Measurements from ENCODE around the gene PDE6A.

The PDE6A gene

DNA sequence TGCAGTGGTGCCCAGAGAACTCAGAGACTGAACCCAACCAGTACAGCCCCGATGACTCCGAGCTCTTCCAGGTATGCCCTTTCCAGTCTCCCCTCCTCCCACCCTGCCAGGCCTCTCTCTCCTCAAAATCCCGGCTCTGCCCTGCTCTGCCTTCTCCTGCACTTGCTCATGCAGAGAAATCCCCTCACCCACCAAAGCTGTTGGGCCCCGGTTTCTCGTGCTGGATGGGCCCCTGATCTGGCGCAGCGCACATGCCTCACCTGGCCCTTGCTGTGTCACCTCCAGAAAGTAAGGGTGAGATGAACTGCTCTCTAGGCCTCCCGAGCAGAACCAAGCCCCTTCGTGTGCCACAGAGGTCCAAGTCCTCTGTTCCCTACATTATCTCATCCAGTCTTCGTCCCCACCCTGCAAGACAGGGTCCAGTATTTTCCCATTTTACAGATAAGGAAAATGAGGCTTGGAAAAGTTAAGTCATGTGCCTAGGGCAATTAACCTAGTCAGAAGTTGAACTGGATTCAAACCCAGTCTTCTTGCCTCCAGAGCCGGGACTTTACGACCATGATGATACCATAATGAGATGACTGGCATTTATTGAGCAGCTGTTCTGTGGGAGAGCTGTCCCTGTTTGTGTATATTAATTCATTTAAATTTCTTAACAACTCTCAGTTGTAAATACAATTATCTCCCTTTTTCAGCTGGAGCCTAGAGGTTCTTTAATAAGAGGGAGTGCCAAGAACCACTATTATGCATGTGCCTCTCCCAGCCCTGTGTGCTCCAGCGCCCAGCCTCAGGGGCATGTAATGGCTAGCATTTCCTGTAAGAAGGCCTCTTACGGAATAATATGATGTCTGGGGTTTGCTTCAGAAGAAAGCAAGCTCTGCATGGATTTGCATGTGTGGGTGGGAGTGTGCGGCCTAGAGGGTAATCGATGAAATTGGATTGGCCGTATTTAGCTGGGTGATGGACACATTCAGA lies 123.8 kb downstream of the PDE6A start:
- TF ChIP-seq POLR2A (IDR thresholded peaks at IDR 0.05; ENCODE audit: extremely low read depth, insufficient read length) (no peak), CTCF (IDR thresholded peaks at IDR 0.05; ENCODE audit: low read depth, low read length) (no peak), MYC (IDR thresholded peaks at IDR 0.05; ENCODE audit: low read depth, low read length) (no peak)
- TF ChIP-seq, protein P1, sequence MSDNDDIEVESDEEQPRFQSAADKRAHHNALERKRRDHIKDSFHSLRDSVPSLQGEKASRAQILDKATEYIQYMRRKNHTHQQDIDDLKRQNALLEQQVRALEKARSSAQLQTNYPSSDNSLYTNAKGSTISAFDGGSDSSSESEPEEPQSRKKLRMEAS (IDR thresholded peaks at IDR 0.05; ENCODE audit: low read depth, low read length): no peak
- DNase-seq (ENCODE audit: low read depth): no peak
- no peak overlapping the region for H3K4me3 ChIP-seq (ENCODE audit: low read depth, low read length)

GRCh38 chr5:149820012-149820411 lies 124.6 kb downstream of the PDE6A start:
- H3K4me3 ChIP-seq (ENCODE audit: low read depth, low read length): no peak overlapping the region
- DNase-seq (ENCODE audit: low read depth): no peak
- TF ChIP-seq, protein P1 (IDR thresholded peaks at IDR 0.05; ENCODE audit: low read depth, low read length): no peak
- TF ChIP-seq POLR2A (IDR thresholded peaks at IDR 0.05; ENCODE audit: extremely low read depth, insufficient read length) (no peak), MYC (IDR thresholded peaks at IDR 0.05; ENCODE audit: low read depth, low read length) (no peak), CTCF (IDR thresholded peaks at IDR 0.05; ENCODE audit: low read depth, low read length) (no peak)

DNA sequence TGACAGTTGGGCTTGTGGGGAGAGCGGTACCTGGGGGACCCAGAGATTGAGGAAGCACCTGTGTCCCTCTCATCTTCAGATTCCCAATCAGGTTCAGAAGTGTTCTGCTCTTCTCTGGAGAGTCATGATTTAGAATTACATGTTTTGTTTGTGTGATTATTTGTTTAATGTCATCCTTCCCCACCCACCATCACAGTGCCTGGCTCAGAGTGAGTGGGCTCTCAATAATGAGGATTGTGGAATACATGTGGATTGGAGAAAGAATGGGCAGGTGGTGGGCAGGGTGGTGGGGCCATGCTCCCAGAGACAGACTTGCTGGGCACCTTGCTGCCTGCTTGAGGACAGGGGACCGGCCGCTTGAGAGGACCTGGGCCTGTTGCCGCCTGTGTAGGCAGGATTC lies 126.5 kb downstream of the PDE6A start:
- DNase-seq (ENCODE audit: low read depth): no peak
- H3K4me3 ChIP-seq (ENCODE audit: low read depth, low read length): no peak overlapping the region
- TF ChIP-seq, protein P1 (IDR thresholded peaks at IDR 0.05; ENCODE audit: low read depth, low read length): no peak
- no peak for TF ChIP-seq MYC (IDR thresholded peaks at IDR 0.05; ENCODE audit: low read depth, low read length)
- no peak for TF ChIP-seq POLR2A (IDR thresholded peaks at IDR 0.05; ENCODE audit: extremely low read depth, insufficient read length)
- no peak for TF ChIP-seq CTCF (IDR thresholded peaks at IDR 0.05; ENCODE audit: low read depth, low read length)

- DNase-seq (ENCODE audit: low read depth): no peak
- H3K4me3 ChIP-seq (ENCODE audit: low read depth, low read length): no peak overlapping the region
- TF ChIP-seq POLR2A (IDR thresholded peaks at IDR 0.05; ENCODE audit: extremely low read depth, insufficient read length) (no peak), MYC (IDR thresholded peaks at IDR 0.05; ENCODE audit: low read depth, low read length) (no peak), CTCF (IDR thresholded peaks at IDR 0.05; ENCODE audit: low read depth, low read length) (no peak)
- TF ChIP-seq, protein P1 (IDR thresholded peaks at IDR 0.05; ENCODE audit: low read depth, low read length): no peak
Observed at GRCh38 chr5:149817539-149818060, 127.0 kb downstream of the PDE6A start.

DNA sequence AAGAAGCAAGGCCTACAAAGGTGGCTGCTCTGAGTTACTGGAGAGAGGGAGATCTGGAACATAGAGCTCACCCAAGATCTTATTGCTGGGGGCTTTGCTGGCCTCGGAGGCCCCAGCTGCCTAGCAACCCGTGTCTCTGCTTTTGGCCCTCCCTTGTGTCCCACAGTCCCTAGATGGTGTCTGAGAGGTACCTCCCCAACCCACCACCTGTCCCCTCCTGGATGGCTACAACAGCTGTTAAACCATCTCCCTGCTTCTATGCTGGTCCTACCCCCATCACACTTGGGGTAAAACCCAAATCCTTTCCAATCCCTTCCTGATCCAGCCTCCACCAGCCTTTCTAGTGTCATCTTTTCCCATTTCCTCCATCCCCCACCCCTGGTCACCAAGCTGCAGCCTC lies 127.9 kb downstream of the PDE6A start:
- H3K4me3 ChIP-seq (ENCODE audit: low read depth, low read length): no peak overlapping the region
- no peak for DNase-seq (ENCODE audit: low read depth)
- no peak for TF ChIP-seq MYC (IDR thresholded peaks at IDR 0.05; ENCODE audit: low read depth, low read length)
- TF ChIP-seq, protein P1 (IDR thresholded peaks at IDR 0.05; ENCODE audit: low read depth, low read length): no peak
- no peak for TF ChIP-seq CTCF (IDR thresholded peaks at IDR 0.05; ENCODE audit: low read depth, low read length)
- no peak for TF ChIP-seq POLR2A (IDR thresholded peaks at IDR 0.05; ENCODE audit: extremely low read depth, insufficient read length)

Data from NB4 (cell line).